Lung (tissue), 12 donors: ENCODE data around the gene FAF2. TPM values are rescaled to one million over a fixed set of nuclear protein-coding genes. Genes with fewer than 3 reads are reported as not detected.

Experiments used
- ATAC-seq: fragments of 200-7000 bp; cut with Tn5 transposase; one replicate; pipeline ENCODE4 v1.9.1; 2020; ENCODE audit warnings: moderate number of reproducible peaks; ENCODE audit not compliant: insufficient read depth, low FRiP score
- DNase-seq, 3 donors: peaks; one replicate each; pipeline ENCODE4 v3.0.0-alpha.2; 2013 to 2017
- H3K27ac ChIP-seq, 2 donors: one replicate each; pipeline ENCODE4 v1.5.1; 2013; ENCODE audit warnings: mild to moderate bottlenecking in 2 of 2, moderate library complexity in 2 of 2, control low read depth in 1 of 2, inconsistent platforms in 1 of 2, low read depth in 1 of 2, low read length in 1 of 2
- H3K27me3 ChIP-seq, 3 donors: one replicate each; pipeline ENCODE4 v1.5.1; 2013; ENCODE audit warnings: low read length in 2 of 3; ENCODE audit not compliant: control insufficient read depth in 3 of 3, insufficient read depth in 3 of 3
- H3K36me3 ChIP-seq, 4 donors: one replicate each; pipeline ENCODE4 v1.5.1; 2013; ENCODE audit warnings: low read length in 4 of 4, mild to moderate bottlenecking in 1 of 4, moderate library complexity in 1 of 4; ENCODE audit not compliant: control insufficient read depth in 4 of 4, insufficient read depth in 4 of 4
- H3K4me1 ChIP-seq, 5 donors: one replicate each; pipeline ENCODE4 v1.5.1; 2013; ENCODE audit warnings: low read length in 5 of 5, mild to moderate bottlenecking in 2 of 5, moderate library complexity in 1 of 5; ENCODE audit not compliant: control insufficient read depth in 5 of 5, insufficient read depth in 5 of 5
- H3K4me3 ChIP-seq: one replicate; pipeline ENCODE4 v1.5.1; 2013; ENCODE audit warnings: mild to moderate bottlenecking, control low read depth, moderate library complexity
- H3K9ac ChIP-seq, 2 donors: one replicate each; pipeline ENCODE4 v1.5.1; 2013; ENCODE audit warnings: low read length in 2 of 2, control low read depth in 1 of 2; ENCODE audit not compliant: insufficient read depth in 1 of 2
- H3K9me3 ChIP-seq, 4 donors: one replicate each; pipeline ENCODE4 v1.5.1; 2013; ENCODE audit warnings: low read length in 3 of 4, mild to moderate bottlenecking in 1 of 4, moderate library complexity in 1 of 4; ENCODE audit not compliant: control insufficient read depth in 4 of 4, insufficient read depth in 3 of 4
- CTCF ChIP-seq: IDR thresholded peaks from 2 replicates; pipeline ENCODE4 v1.5.1; 2012; ENCODE audit warnings: mild to moderate bottlenecking; ENCODE audit errors: control extremely low read depth, extremely low read depth
- WGBS, 2 donors: extraction: QIAGEN DNeasy Blood & Tissue Kit; methylation state at CpG; one replicate each; pipeline ENCODE4 v1.1.7; 2013; 5-methylcytosine and 5-hydroxymethylcytosine counted together
- polyA plus RNA-seq, 2 donors: library from polyadenylated mRNA; stranded (reverse); fragments of 200-250 nt; gene quantifications; one replicate each; pipeline ENCODE4 v1.2.1, GENCODE V29; 2013
- total RNA-seq, 2 donors: library from RNA; depleted of rRNA in 1 of 2; stranded (reverse); fragments of >200 nt in 1 of 2; gene quantifications; one replicate each; pipeline ENCODE4 v1.2.1, GENCODE V29; 2014 to 2021
- donor health status: control.
- donor health status: control.
- donor health status: Bipolar disorder and iron deficiency.
- donor health status: healthy.
- donor health status: DM: yes; HTN: yes; CAD: no.

FAF2 gene
- total and polyA plus RNA-seq, 4 donors = 12.5 to 40.1 (median 26.6) TPM

DNA sequence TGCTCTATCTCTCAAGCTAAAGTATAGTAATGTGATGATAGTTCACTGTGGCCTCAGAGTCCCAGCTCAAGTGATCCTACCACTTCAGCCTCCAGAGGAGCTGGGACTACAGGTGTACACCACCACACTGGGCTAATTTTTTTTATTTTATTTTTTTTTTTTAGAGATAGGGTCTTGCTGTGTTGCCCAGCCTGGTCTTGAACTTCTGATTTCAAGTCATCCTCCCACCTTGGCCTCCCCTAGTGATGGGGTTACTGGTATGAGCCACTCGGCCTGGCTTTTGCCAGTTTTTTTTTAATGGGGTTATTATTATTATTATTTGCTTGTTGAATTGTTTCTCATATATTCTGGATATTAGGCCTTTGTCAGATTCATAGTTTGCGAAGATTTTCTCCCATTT is 13.2 kb downstream of the FAF2 start:
- H3K4me1 ChIP-seq = peaks cover 3 to 20% (median 7%) of the 10 kb centered on the region in 5 donors
- H3K27ac ChIP-seq = no peak overlapping the region
- no peaks in the 10 kb centered on the region for H3K27me3 ChIP-seq
- no peaks in the 10 kb centered on the region for H3K36me3 ChIP-seq
- no peak for ATAC-seq
- no peak for DNase-seq
- H3K4me3 ChIP-seq = no peak overlapping the region
- no peaks in the 10 kb centered on the region for H3K9me3 ChIP-seq
- TF ChIP-seq CTCF = no peak
- WGBS, 2 donors = 97 to 98% methylated on average over 2 of the region's 2 CpGs
- H3K9ac ChIP-seq = no peak overlapping the region

DNA sequence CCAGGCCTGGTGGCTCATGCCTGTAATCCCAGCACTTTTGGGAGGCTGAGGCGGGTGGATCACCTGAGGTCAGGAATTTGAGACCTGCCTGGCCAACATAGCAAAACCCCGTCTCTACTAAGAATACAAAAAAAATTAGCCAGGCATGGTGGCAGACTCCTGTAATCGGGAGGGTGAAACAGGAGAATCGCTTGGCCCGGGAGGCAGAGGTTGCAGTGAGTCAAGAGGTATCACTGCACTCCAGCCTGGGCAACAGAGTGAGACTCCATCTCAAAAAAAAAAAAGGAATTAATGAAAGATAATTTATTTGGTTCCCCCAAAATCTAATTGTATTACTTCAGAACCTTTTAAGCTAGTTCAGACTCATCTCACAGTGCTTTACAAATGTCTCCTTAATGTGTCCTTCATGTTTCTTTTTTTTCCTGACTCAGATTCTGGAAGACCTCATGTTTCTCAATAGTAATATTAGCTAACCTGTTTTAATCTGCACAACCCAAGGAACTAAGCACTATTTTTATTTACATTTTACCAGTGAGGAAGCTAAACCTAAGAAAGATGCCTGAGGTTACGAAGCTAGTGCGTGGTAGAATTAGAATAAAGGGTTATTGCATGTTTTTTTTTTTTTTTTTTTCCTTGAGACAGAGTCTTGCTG is 15.1 kb downstream of the FAF2 start:
- no peak overlapping the region for H3K9ac ChIP-seq
- no peak for DNase-seq
- H3K36me3 ChIP-seq = no peaks in the 10 kb centered on the region
- ATAC-seq = no peak
- TF ChIP-seq CTCF = no peak
- no peak overlapping the region for H3K27ac ChIP-seq
- no peak overlapping the region for H3K4me3 ChIP-seq
- peaks cover 4 to 27% (median 12%) of the 10 kb centered on the region in 5 donors for H3K4me1 ChIP-seq
- no peaks in the 10 kb centered on the region for H3K27me3 ChIP-seq
- no peaks in the 10 kb centered on the region for H3K9me3 ChIP-seq
- 94 to 95% methylated on average over 7 of the region's 7 CpGs for WGBS, 2 donors

DNA sequence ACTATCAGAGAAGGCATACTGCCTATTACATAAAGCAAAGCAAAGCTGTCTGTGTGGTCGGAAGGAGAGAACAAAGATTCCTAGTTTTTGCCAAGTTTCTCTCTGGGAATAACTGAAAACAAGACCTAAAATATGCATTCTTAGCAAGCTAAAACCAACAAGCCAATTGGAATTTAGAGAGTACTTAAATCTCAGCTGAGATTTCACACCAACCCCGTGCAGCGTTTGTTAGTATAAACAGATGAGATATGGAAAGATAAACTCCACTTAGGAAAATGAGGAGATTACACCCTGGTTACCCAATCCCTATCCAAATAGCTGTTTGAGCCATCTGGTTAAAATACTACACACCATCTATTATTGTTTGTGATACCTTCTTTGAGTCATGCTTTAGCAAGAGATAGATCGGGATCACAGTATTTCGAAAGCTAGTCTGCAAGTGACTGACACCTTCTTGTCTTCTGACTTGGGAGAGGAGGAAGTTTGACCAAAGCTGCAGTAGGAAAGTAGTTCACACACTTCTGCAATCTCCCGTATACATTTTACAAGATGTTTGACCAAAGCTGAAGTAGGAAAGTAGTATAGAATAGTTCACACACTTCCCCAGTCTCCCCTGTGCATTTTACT is 18.2 kb downstream of the FAF2 start:
- Histone ChIP-seq H3K27me3 (no peaks in the 10 kb centered on the region), H3K4me3 (no peak overlapping the region), H3K9me3 (no peaks in the 10 kb centered on the region), H3K9ac (peak overlapping the region in 1 of 2 donors; percentile 18), H3K36me3 (peaks cover 0 to 3% (median 2%) of the 10 kb centered on the region in 4 donors), H3K4me1 (peaks cover 1 to 31% (median 9%) of the 10 kb centered on the region in 5 donors), H3K27ac (no peak overlapping the region)
- WGBS, 2 donors = 33 to 39% methylated on average over 6 of the region's 6 CpGs
- ATAC-seq = peak; percentile 47
- peak; percentile 70 to 96 (median 95) for DNase-seq
- no peak for TF ChIP-seq CTCF
